Fibroblast of gingiva (primary cell): ENCODE data around the gene ATP1B2.
"Not testable (repeated sequence)": the region's sequence is repeated elsewhere in the genome, so short reads cannot be mapped to it uniquely, and the experiment has no call there.

Experiments
- DNase-seq: peaks from one replicate; pipeline ENCODE4 v3.0.0-alpha.2; 2011; ENCODE audit warnings: low read depth

Gene ATP1B2

GRCh38 chr17:7634384-7634783 lies 16.3 kb upstream of the ATP1B2 start:
- DNase-seq: no peak

GRCh38 chr17:7636163-7636562 lies 14.6 kb upstream of the ATP1B2 start:
- no peak for DNase-seq

- no peak for DNase-seq
Observed at GRCh38 chr17:7640783-7641182, 9.9 kb upstream of the ATP1B2 start.

- not testable (repeated sequence) for DNase-seq
Observed at GRCh38 chr17:7641635-7642034, 9.1 kb upstream of the ATP1B2 start.

GRCh38 chr17:7644775-7645174 lies 6.0 kb upstream of the ATP1B2 start:
- no peak for DNase-seq

GRCh38 chr17:7646457-7646856 lies 4.3 kb upstream of the ATP1B2 start:
- DNase-seq: no peak

GRCh38 chr17:7647018-7647417 lies 3.7 kb upstream of the ATP1B2 start:
- no peak for DNase-seq

- no peak for DNase-seq
Observed at GRCh38 chr17:7651097-7651664, 455 bp downstream of the ATP1B2 start.

GRCh38 chr17:7651665-7652387 lies 1.1 kb downstream of the ATP1B2 start:
- DNase-seq: no peak

GRCh38 chr17:7652388-7653356 lies 1.9 kb downstream of the ATP1B2 start:
- DNase-seq: no peak

- no peak for DNase-seq
Observed at GRCh38 chr17:7654832-7655540, 4.3 kb downstream of the ATP1B2 start.

GRCh38 chr17:7655541-7655840 lies 4.8 kb downstream of the ATP1B2 start:
- DNase-seq: no peak

GRCh38 chr17:7656958-7657609 lies 6.4 kb downstream of the ATP1B2 start:
- DNase-seq: no peak

- no peak for DNase-seq
Observed at GRCh38 chr17:7667656-7668406, 17.1 kb downstream of the ATP1B2 start.

- DNase-seq: no peak
Observed at GRCh38 chr17:7668482-7668881, 17.8 kb downstream of the ATP1B2 start.

GRCh38 chr17:7673239-7673638 lies 22.5 kb downstream of the ATP1B2 start:
- DNase-seq: no peak

- DNase-seq: no peak
Observed at GRCh38 chr17:7674934-7675333, 24.2 kb downstream of the ATP1B2 start.

GRCh38 chr17:7676533-7676932 lies 25.8 kb downstream of the ATP1B2 start:
- DNase-seq: no peak

- DNase-seq: no peak
Observed at GRCh38 chr17:7677388-7678067, 26.8 kb downstream of the ATP1B2 start.

- DNase-seq: no peak
Observed at GRCh38 chr17:7684851-7685532, 34.3 kb downstream of the ATP1B2 start.
